BE2C (cell line): ENCODE results near the gene DNAJB9.
"Not testable (repeated sequence)": the region's sequence is repeated elsewhere in the genome, so short reads cannot be mapped to it uniquely, and the experiment has no call there.

ENCODE experiments used
- DNase-seq: peaks from one replicate; pipeline ENCODE4 v3.0.0-alpha.2; 2020
- H3K27me3 ChIP-seq: fragments of 250-450 bp; sonication (Bioruptor Pico); 2 replicates; pipeline ENCODE4 v1.5.1; 2020; ENCODE audit warnings: mild to moderate bottlenecking
- H3K36me3 ChIP-seq: fragments of 250-450 bp; sonication (Bioruptor Pico); 2 replicates; pipeline ENCODE4 v1.5.1; 2020; ENCODE audit warnings: mild to moderate bottlenecking
- H3K4me1 ChIP-seq: fragments of 250-450 bp; sonication (Bioruptor Pico); 2 replicates; pipeline ENCODE4 v1.5.1; 2020
- H3K4me3 ChIP-seq: 2 replicates; pipeline ENCODE4 v1.5.1; 2011; ENCODE audit warnings: low read depth, low read length
- H3K9me3 ChIP-seq: fragments of 250-450 bp; sonication (Bioruptor Pico); 2 replicates; pipeline ENCODE4 v1.5.1; 2020
- TF ChIP-seq, protein P1 (sequence below): IDR thresholded peaks from 2 replicates; pipeline ENCODE4 v1.5.1; 2012; ENCODE audit warnings: mild to moderate bottlenecking, low read depth, low read length

Gene DNAJB9

DNA sequence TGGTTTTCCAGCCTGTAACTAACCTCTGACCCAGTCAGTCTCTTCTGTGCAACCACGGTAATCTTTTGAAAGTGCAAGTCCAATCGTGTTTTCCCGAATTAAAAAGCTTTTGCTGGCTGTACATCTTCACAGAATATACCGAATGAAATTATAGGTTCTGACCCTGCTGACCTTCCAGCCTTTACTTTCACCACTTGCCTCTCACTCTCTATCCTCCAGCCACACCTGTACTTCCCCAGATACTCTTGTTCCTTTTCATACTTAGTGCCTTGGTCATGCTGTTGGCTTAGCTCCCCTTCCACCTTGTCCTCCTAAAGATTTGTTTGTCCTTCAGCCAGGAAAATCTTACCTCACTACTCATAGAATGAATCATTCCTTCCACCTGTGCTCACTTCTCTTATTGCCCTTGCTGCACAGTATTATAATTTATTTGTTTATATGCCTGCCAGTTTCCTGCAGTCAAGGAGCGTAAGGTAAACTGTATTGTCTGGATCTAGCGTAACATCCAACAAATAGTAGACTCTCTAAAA is 41.4 kb upstream of the DNAJB9 start:
- DNase-seq, result no peak
- TF ChIP-seq, protein P1, sequence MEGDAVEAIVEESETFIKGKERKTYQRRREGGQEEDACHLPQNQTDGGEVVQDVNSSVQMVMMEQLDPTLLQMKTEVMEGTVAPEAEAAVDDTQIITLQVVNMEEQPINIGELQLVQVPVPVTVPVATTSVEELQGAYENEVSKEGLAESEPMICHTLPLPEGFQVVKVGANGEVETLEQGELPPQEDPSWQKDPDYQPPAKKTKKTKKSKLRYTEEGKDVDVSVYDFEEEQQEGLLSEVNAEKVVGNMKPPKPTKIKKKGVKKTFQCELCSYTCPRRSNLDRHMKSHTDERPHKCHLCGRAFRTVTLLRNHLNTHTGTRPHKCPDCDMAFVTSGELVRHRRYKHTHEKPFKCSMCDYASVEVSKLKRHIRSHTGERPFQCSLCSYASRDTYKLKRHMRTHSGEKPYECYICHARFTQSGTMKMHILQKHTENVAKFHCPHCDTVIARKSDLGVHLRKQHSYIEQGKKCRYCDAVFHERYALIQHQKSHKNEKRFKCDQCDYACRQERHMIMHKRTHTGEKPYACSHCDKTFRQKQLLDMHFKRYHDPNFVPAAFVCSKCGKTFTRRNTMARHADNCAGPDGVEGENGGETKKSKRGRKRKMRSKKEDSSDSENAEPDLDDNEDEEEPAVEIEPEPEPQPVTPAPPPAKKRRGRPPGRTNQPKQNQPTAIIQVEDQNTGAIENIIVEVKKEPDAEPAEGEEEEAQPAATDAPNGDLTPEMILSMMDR, result no peak
- no peaks in the 10 kb centered on the region for H3K9me3 ChIP-seq
- 0 out of 2 replicates have a peak, but pooled peaks cover 3% of the 10 kb centered on the region for H3K4me1 ChIP-seq
- no peaks in the 10 kb centered on the region for H3K27me3 ChIP-seq
- H3K36me3 ChIP-seq, result no peaks in the 10 kb centered on the region
- no peak overlapping the region for H3K4me3 ChIP-seq

DNA sequence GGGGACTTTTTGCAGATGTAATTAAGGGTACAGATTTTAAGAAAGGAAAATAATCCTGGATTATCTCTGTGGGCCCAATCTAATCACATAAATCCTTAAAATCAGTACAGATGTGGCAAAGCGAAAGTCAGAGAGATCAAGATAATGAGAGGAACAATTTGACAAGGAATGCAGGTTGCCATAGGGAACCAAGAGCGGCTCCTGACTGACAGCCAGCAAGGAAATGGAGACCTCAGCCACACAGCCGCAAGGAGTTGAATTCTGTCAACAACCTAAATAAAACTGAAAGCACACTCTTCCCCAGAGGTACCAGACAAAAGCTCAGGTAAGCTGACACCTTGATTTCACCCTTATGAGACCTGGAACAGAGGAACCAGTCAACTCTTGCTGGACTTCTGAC is 40.3 kb upstream of the DNAJB9 start:
- Histone ChIP-seq H3K9me3 (no peaks in the 10 kb centered on the region), H3K4me3 (no peak overlapping the region), H3K4me1 (0 out of 2 replicates have a peak, but pooled peaks cover 3% of the 10 kb centered on the region), H3K27me3 (no peaks in the 10 kb centered on the region), H3K36me3 (no peaks in the 10 kb centered on the region)
- DNase-seq, result no peak
- TF ChIP-seq, protein P1, result no peak

DNA sequence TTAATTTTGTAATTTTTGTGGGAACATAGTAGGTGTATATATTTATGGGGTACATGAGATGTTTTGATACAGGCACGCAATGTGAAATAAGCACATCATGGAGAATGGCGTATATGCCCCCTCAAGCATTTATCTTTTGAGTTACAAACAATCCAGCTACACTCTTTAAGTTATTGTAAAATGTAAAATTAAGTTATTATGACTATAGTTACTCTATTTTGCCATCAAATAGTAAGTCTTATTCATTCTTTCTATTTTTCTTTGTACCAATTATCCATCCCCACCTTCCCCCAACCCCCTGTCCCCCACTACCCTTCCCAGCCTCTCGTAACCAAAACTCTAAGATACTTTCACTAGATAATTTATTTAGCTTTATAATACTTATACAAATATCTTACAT is 36.0 kb upstream of the DNAJB9 start:
- no peaks in the 10 kb centered on the region for H3K4me1 ChIP-seq
- no peaks in the 10 kb centered on the region for H3K9me3 ChIP-seq
- no peak for DNase-seq
- TF ChIP-seq, protein P1, result no peak
- no peaks in the 10 kb centered on the region for H3K36me3 ChIP-seq
- H3K27me3 ChIP-seq, result no peaks in the 10 kb centered on the region
- H3K4me3 ChIP-seq, result no peak overlapping the region

DNA sequence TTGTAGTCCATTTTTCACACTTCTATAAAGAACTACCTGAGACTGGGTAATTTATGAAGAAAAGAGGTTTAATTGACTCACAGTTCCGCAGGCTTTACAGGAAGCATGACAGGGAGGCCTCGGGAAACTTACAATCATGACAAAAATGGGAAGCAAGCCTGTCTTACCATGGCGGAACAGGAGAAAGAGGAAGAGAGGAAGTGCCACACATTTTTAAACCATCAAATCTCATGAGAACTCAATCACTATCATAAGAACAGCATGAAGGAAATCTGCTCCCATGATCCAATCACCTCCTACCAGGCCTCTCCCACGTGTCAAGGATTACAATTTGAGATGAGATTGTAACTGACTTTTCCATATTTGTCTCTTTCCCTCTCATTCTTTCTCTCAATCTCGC is 34.4 kb upstream of the DNAJB9 start:
- TF ChIP-seq, protein P1, result no peak
- H3K4me3 ChIP-seq, result no peak overlapping the region
- H3K4me1 ChIP-seq, result no peaks in the 10 kb centered on the region
- H3K9me3 ChIP-seq, result no peaks in the 10 kb centered on the region
- no peaks in the 10 kb centered on the region for H3K27me3 ChIP-seq
- no peaks in the 10 kb centered on the region for H3K36me3 ChIP-seq
- DNase-seq, result no peak

DNA sequence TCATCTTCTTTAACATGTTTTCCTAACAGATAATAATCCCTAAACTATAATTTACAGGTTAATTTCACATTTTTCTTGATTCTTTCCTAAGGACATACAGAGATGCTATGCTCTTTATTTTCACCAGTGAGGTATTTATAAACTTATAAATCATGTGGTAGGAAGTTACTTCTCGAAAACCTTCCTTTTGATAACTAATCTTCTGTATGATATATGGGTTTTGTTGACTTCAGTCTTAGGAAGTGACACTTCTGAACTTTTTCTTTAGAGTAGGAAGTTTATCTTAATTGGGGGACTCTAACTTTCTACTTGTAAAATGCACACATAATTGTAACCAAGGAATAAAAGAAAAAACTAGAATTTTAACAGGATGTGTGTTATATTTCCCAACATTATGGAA is 33.9 kb upstream of the DNAJB9 start:
- TF ChIP-seq, protein P1, result no peak
- Histone ChIP-seq H3K4me3 (no peak overlapping the region), H3K27me3 (no peaks in the 10 kb centered on the region), H3K36me3 (no peaks in the 10 kb centered on the region), H3K9me3 (no peaks in the 10 kb centered on the region), H3K4me1 (no peaks in the 10 kb centered on the region)
- no peak for DNase-seq

DNA sequence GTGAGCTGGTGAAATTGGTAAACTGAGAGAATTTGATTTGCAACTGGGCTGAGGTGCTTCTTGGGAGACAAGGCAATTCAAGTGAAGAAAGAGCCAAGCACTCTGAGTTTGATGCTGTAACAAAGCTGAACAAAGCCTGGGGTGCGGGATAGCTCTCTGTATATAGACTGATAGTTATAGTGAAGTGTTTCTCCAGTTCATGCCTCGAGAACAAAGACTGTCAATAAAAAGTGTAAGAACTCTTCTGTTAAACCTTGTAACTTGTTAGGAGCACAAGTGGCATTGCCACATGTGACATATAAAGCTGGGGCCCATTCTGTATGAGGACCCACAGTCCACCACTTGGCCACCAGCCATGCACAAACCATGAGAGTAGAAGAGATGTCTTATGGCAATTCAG is 32.4 kb upstream of the DNAJB9 start:
- Histone ChIP-seq H3K4me1 (no peaks in the 10 kb centered on the region), H3K27me3 (no peaks in the 10 kb centered on the region), H3K4me3 (no peak overlapping the region), H3K36me3 (no peaks in the 10 kb centered on the region), H3K9me3 (no peaks in the 10 kb centered on the region)
- DNase-seq, result no peak
- TF ChIP-seq, protein P1, result no peak

DNA sequence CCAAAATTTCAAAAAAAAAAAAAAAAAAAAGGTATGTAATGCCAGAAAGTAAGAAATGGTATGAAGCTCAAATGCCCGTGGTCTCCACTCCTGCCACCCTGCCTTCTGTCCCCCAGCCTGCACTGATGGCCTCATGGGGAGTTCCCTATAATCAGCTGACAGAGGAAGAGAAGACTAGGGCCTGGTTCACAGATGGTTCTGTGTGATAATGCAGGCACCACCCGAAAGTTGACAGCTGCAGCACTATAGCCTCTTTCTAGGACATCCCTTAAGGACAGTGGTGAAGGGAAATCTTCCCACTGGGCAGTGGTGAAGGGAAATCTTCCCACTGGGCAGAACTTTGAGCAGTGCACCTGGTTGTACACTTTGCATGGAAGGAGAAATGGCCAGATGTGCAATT is 31.4 kb upstream of the DNAJB9 start:
- DNase-seq, H3K4me1 ChIP-seq, H3K9me3 ChIP-seq, H3K4me3 ChIP-seq, H3K36me3 ChIP-seq, H3K27me3 ChIP-seq: not testable (repeated sequence)

DNA sequence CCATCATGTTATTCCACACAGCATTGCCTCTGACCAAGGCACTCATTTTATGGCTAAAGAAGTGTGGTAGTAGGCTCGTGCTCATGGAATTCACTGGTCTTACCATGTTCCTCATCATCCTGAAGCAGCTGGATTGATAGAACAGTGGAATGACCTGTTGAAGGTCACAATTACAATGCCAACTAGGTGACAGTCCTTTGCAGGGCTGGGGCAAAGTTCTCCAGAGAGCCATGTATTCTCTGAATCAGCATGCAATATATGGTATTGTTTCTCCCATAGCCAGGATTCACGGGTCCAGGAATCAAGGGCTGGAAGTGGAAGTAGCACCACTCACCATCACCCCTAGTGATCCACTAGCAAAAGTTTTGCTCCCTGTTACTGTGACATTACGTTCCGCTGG is 31.0 kb upstream of the DNAJB9 start:
- H3K4me1 ChIP-seq, H3K9me3 ChIP-seq, H3K36me3 ChIP-seq, H3K4me3 ChIP-seq, DNase-seq, H3K27me3 ChIP-seq: not testable (repeated sequence)
